MM.1S (cell line): ENCODE measurements around the gene TADA2B.

ENCODE experiments used
- DNase-seq: peaks from one replicate; pipeline ENCODE4 v3.0.0-alpha.2; 2015
- H2AFZ ChIP-seq: fragments of 300-600 bp; sonication (generic); 2 replicates; pipeline ENCODE4 v1.6.0; 2016; ENCODE audit warnings: antibody characterized with exemption, low read length
- H3F3A ChIP-seq: fragments of 300-600 bp; sonication (generic); 2 replicates; pipeline ENCODE4 v1.6.1; 2016; ENCODE audit warnings: mild to moderate bottlenecking, antibody characterized with exemption, low read length, moderate library complexity, mixed read lengths; ENCODE audit not compliant: insufficient read depth
- H3K27ac ChIP-seq: fragments of 300-600 bp; sonication (generic); 2 replicates; pipeline ENCODE4 v1.5.1; 2016; ENCODE audit warnings: mild to moderate bottlenecking, low read length
- H3K27me3 ChIP-seq: fragments of 300-600 bp; sonication (generic); replicated peaks from 2 replicates; pipeline ENCODE4 v1.6.0; 2016; ENCODE audit warnings: low read length; ENCODE audit not compliant: insufficient read depth
- H3K36me3 ChIP-seq: fragments of 300-600 bp; sonication (generic); replicated peaks from 2 replicates; pipeline ENCODE4 v1.6.1; 2016; ENCODE audit warnings: mild to moderate bottlenecking, low read length, mixed read lengths; ENCODE audit not compliant: insufficient read depth
- H3K4me1 ChIP-seq: fragments of 300-600 bp; sonication (generic); 2 replicates; pipeline ENCODE4 v1.6.1; 2016; ENCODE audit warnings: low read length, mixed read lengths
- H3K4me2 ChIP-seq: fragments of 300-600 bp; sonication (generic); 2 replicates; pipeline ENCODE4 v1.6.0; 2016; ENCODE audit warnings: low read depth, low read length
- H3K4me3 ChIP-seq: fragments of 300-600 bp; sonication (generic); 2 replicates; pipeline ENCODE4 v1.5.1; 2016; ENCODE audit warnings: low read length, mixed read lengths
- H3K79me2 ChIP-seq: fragments of 300-600 bp; sonication (generic); 2 replicates; pipeline ENCODE4 v1.6.1; 2016; ENCODE audit warnings: mixed run types, low read length, mixed read lengths
- H3K9ac ChIP-seq: fragments of 300-600 bp; sonication (generic); 2 replicates; pipeline ENCODE4 v1.6.1; 2016; ENCODE audit warnings: low read length, mixed read lengths
- H3K9me2 ChIP-seq: fragments of 300-600 bp; sonication (generic); replicated peaks from 2 replicates; pipeline ENCODE4 v1.6.1; 2016; ENCODE audit warnings: mild to moderate bottlenecking, low read length, mixed read lengths; ENCODE audit not compliant: insufficient read depth
- H3K9me3 ChIP-seq: fragments of 300-600 bp; sonication (generic); replicated peaks from 2 replicates; pipeline ENCODE4 v1.6.1; 2016; ENCODE audit warnings: mild to moderate bottlenecking, low read length, mixed read lengths; ENCODE audit not compliant: insufficient read depth
- H4K20me1 ChIP-seq: fragments of 300-600 bp; sonication (generic); 2 replicates; pipeline ENCODE4 v1.6.1; 2016; ENCODE audit warnings: mild to moderate bottlenecking, low read length, moderate library complexity, mixed read lengths; ENCODE audit not compliant: insufficient read depth
- CTCF ChIP-seq: fragments of 300-600 bp; sonication (generic); IDR thresholded peaks from 2 replicates; pipeline ENCODE4 v1.5.1; 2016; ENCODE audit warnings: antibody characterized with exemption, low read length, mixed read lengths
- EZH2 ChIP-seq: fragments of 300-600 bp; sonication (generic); optimal IDR thresholded peaks from 2 replicates; pipeline ENCODE3; 2017; ENCODE audit warnings: low read depth, mild to moderate bottlenecking, antibody characterized with exemption, low read length, mixed read lengths
- EZH2phosphoT487 ChIP-seq: fragments of 300-600 bp; sonication (generic); IDR thresholded peaks from 2 replicates; pipeline ENCODE4 v1.6.1; 2018; ENCODE audit warnings: antibody characterized with exemption, low read length

TADA2B gene

GRCh38 chr4:7063362-7063761 lies 20.2 kb downstream of the TADA2B start:
- Histone ChIP-seq H3F3A (peaks cover 18% of the 10 kb centered on the region), H3K79me2 (peaks cover 63% of the 10 kb centered on the region), H4K20me1 (peaks cover 22% of the 10 kb centered on the region; the same call in 1 of the 2 replicates), H3K4me2 (no peak overlapping the region), H3K36me3 (peaks cover 31% of the 10 kb centered on the region), H3K27ac (no peak overlapping the region), H3K9me2 (no peaks in the 10 kb centered on the region), H3K27me3 (no peaks in the 10 kb centered on the region), H3K4me3 (no peak overlapping the region), H3K9me3 (no peaks in the 10 kb centered on the region), H3K9ac (no peak overlapping the region), H2AFZ (no peak overlapping the region), H3K4me1 (peaks cover 23% of the 10 kb centered on the region)
- no peak for TF ChIP-seq CTCF
- no peak for TF ChIP-seq EZH2phosphoT487
- no peak for DNase-seq

GRCh38 chr4:7066006-7066405 lies 22.8 kb downstream of the TADA2B start:
- Histone ChIP-seq H4K20me1 (peaks cover 10% of the 10 kb centered on the region; the same call in 1 of the 2 replicates), H3F3A (0 out of 2 replicates have a peak, but pooled peaks cover 4% of the 10 kb centered on the region), H3K9me2 (no peaks in the 10 kb centered on the region), H3K27ac (no peak overlapping the region), H3K27me3 (no peaks in the 10 kb centered on the region), H3K4me2 (peak overlapping the region; percentile 73; the same call in 1 of the 2 replicates), H3K36me3 (peaks cover 19% of the 10 kb centered on the region), H3K4me1 (peaks cover 14% of the 10 kb centered on the region), H3K9me3 (no peaks in the 10 kb centered on the region), H2AFZ (no peak overlapping the region), H3K4me3 (no peak overlapping the region), H3K9ac (no peak overlapping the region), H3K79me2 (peaks cover 56% of the 10 kb centered on the region)
- no peak for DNase-seq
- no peak for TF ChIP-seq EZH2
- TF ChIP-seq EZH2phosphoT487, result no peak
- no peak for TF ChIP-seq CTCF

GRCh38 chr4:7066493-7066892 lies 23.3 kb downstream of the TADA2B start:
- peaks cover 14% of the 10 kb centered on the region for H3K4me1 ChIP-seq
- peak overlapping the region; percentile 73 for H3K4me2 ChIP-seq
- H3K27ac ChIP-seq, result no peak overlapping the region
- no peak for DNase-seq
- H4K20me1 ChIP-seq, result peaks cover 10% of the 10 kb centered on the region; the same call in 1 of the 2 replicates
- TF ChIP-seq EZH2 (no peak), EZH2phosphoT487 (no peak), CTCF (no peak)
- H3F3A ChIP-seq, result 0 out of 2 replicates have a peak, but pooled peaks cover 4% of the 10 kb centered on the region
- H3K4me3 ChIP-seq, result peak overlapping the region; percentile 93
- no peaks in the 10 kb centered on the region for H3K9me2 ChIP-seq
- H3K36me3 ChIP-seq, result peaks cover 15% of the 10 kb centered on the region; the same call in 1 of the 2 replicates
- H2AFZ ChIP-seq, result no peak overlapping the region
- H3K27me3 ChIP-seq, result 0 out of 2 replicates have a peak, but pooled peaks cover 2% of the 10 kb centered on the region
- H3K79me2 ChIP-seq, result peaks cover 52% of the 10 kb centered on the region
- H3K9me3 ChIP-seq, result no peaks in the 10 kb centered on the region
- H3K9ac ChIP-seq, result no peak overlapping the region; the same call in 1 of the 2 replicates
